ENCODE measurements around the gene DYNLRB1.

The DYNLRB1 gene

GRCh38 chr20:34535301-34535840 lies 19.1 kb downstream of the DYNLRB1 start:
- no peak for DNase-seq

GRCh38 chr20:34535857-34536256 lies 19.6 kb downstream of the DYNLRB1 start:
- no peak for DNase-seq

- no peak for DNase-seq
Observed at GRCh38 chr20:34536798-34537394, 20.7 kb downstream of the DYNLRB1 start.

GRCh38 chr20:34537651-34538050 lies 21.4 kb downstream of the DYNLRB1 start:
- DNase-seq: no peak

GRCh38 chr20:34538671-34539123 lies 22.5 kb downstream of the DYNLRB1 start:
- DNase-seq: no peak

- DNase-seq: no peak
Observed at GRCh38 chr20:34539756-34540155, 23.5 kb downstream of the DYNLRB1 start.

GRCh38 chr20:34540596-34541263 lies 24.5 kb downstream of the DYNLRB1 start:
- DNase-seq: no peak

GRCh38 chr20:34541264-34541901 lies 25.2 kb downstream of the DYNLRB1 start:
- no peak for DNase-seq

- DNase-seq: no peak
Observed at GRCh38 chr20:34541917-34542316, 25.7 kb downstream of the DYNLRB1 start.

- no peak for DNase-seq
Observed at GRCh38 chr20:34542439-34542838, 26.2 kb downstream of the DYNLRB1 start.

GRCh38 chr20:34543463-34544056 lies 27.3 kb downstream of the DYNLRB1 start:
- no peak for DNase-seq

- DNase-seq: no peak
Observed at GRCh38 chr20:34544109-34544796, 28.0 kb downstream of the DYNLRB1 start.

- DNase-seq: no peak
Observed at GRCh38 chr20:34546751-34547181, 30.5 kb downstream of the DYNLRB1 start.

- DNase-seq: no peak
Observed at GRCh38 chr20:34547844-34548613, 31.8 kb downstream of the DYNLRB1 start.

GRCh38 chr20:34549291-34549928 lies 33.2 kb downstream of the DYNLRB1 start:
- DNase-seq: no peak

- DNase-seq: no peak
Observed at GRCh38 chr20:34549929-34550305, 33.7 kb downstream of the DYNLRB1 start.

GRCh38 chr20:34552569-34552968 lies 36.3 kb downstream of the DYNLRB1 start:
- DNase-seq: no peak

GRCh38 chr20:34553366-34553867 lies 37.2 kb downstream of the DYNLRB1 start:
- DNase-seq: no peak

- no peak for DNase-seq
Observed at GRCh38 chr20:34557936-34558319, 41.7 kb downstream of the DYNLRB1 start.

- no peak for DNase-seq
Observed at GRCh38 chr20:34558320-34559218, 42.3 kb downstream of the DYNLRB1 start, which contains the start of gene MAP1LC3A. Gene MAP1LC3A (plus strand): TSS chr20:34558718. CDS start chr20:34558869, 151 bp downstream.

Data from KG1 (cell line).